Measurements from ENCODE around the gene IAH1. TPM values are rescaled to one million over a fixed set of nuclear protein-coding genes. Genes with fewer than 3 reads are reported as not detected.

The IAH1 gene
- total and polyA plus RNA-seq, 8 donors = 12.2 to 37.7 (median 17.2) TPM

- Histone ChIP-seq H3K27me3 (no peaks in the 10 kb centered on the region), H3K4me1 (peaks cover 0 to 8% (median 0%) of the 10 kb centered on the region in 3 donors), H3K27ac (no peak overlapping the region), H3K9me3 (no peaks in the 10 kb centered on the region), H3K4me3 (no peak overlapping the region), H3K36me3 (peaks cover 4 to 45% (median 14%) of the 10 kb centered on the region in 3 donors)
- intact Hi-C loops (cut with DNase I) = no loop called here
- DNase-seq (no peak), FAIRE-seq (no peak), ATAC-seq (no peak)
- no peak for TF ChIP-seq CTCF (IDR thresholded peaks at IDR 0.05)
- 90 to 97% methylated on average over 4 of the region's 4 CpGs for WGBS, 2 donors
These were observed 5.8 kb downstream of the IAH1 start for GRCh38 chr2:9480157-9480556.

GRCh38 chr2:9483107-9483506, 8.8 kb downstream of the IAH1 start:
- no peak for DNase-seq
- no peak for ATAC-seq
- Histone ChIP-seq H3K27me3 (no peaks in the 10 kb centered on the region), H3K4me1 (no peaks in the 10 kb centered on the region), H3K36me3 (peaks cover 4 to 67% (median 15%) of the 10 kb centered on the region in 3 donors), H3K4me3 (no peak overlapping the region), H3K9me3 (no peaks in the 10 kb centered on the region), H3K27ac (no peak overlapping the region)
- no peak for FAIRE-seq
- intact Hi-C loops (cut with DNase I) = no loop called here
- TF ChIP-seq CTCF (IDR thresholded peaks at IDR 0.05) = no peak

- H3K4me1 ChIP-seq = peaks cover 0 to 5% (median 0%) of the 10 kb centered on the region in 3 donors
- FAIRE-seq (no peak), ATAC-seq (no peak), DNase-seq (no peak)
- H3K4me3 ChIP-seq = no peak overlapping the region
- H3K9me3 ChIP-seq = no peaks in the 10 kb centered on the region
- H3K36me3 ChIP-seq = peaks cover 4 to 76% (median 15%) of the 10 kb centered on the region in 3 donors
- intact Hi-C loops (cut with DNase I) = no loop called here
- no peak for TF ChIP-seq CTCF (IDR thresholded peaks at IDR 0.05)
- no peak overlapping the region for H3K27ac ChIP-seq
- no peaks in the 10 kb centered on the region for H3K27me3 ChIP-seq
- WGBS, 2 donors = 81 to 83% methylated on average over 5 of the region's 5 CpGs
These were observed 10.2 kb downstream of the IAH1 start for GRCh38 chr2:9484533-9484932.

- no peak for DNase-seq
- Histone ChIP-seq H3K27ac (no peak overlapping the region), H3K4me1 (peaks cover 0 to 5% (median 0%) of the 10 kb centered on the region in 3 donors), H3K27me3 (no peaks in the 10 kb centered on the region), H3K9me3 (no peaks in the 10 kb centered on the region), H3K4me3 (no peak overlapping the region), H3K36me3 (peaks cover 0 to 82% (median 21%) of the 10 kb centered on the region in 3 donors)
- WGBS, 2 donors = 97 to 100% methylated on average over 1 of the region's 1 CpG
- intact Hi-C loops (cut with DNase I) = no loop called here
- TF ChIP-seq CTCF (IDR thresholded peaks at IDR 0.05) = no peak
- ATAC-seq = peak in 2 of 4 donors; percentile 24 to 43
- no peak for FAIRE-seq
These were observed 14.5 kb downstream of the IAH1 start for GRCh38 chr2:9488583-9489547.

- 72 to 75% methylated on average over 2 of the region's 2 CpGs for WGBS, 2 donors
- FAIRE-seq = no peak
- H3K27ac ChIP-seq = no peak overlapping the region
- peaks cover 0 to 5% (median 0%) of the 10 kb centered on the region in 3 donors for H3K4me1 ChIP-seq
- no peaks in the 10 kb centered on the region for H3K27me3 ChIP-seq
- ATAC-seq = no peak
- DNase-seq = no peak
- H3K36me3 ChIP-seq = peaks cover 0 to 72% (median 16%) of the 10 kb centered on the region in 3 donors
- no peak for TF ChIP-seq CTCF (IDR thresholded peaks at IDR 0.05)
- H3K4me3 ChIP-seq = no peak overlapping the region
- intact Hi-C loops (cut with DNase I) = no loop called here
- H3K9me3 ChIP-seq = no peaks in the 10 kb centered on the region
These were observed 16.4 kb downstream of the IAH1 start for GRCh38 chr2:9490789-9491188.

Data from pancreas (tissue), 10 donors.